ENCODE data around the gene P3R3URF.
"Not testable (repeated sequence)": the region's sequence is repeated elsewhere in the genome, so short reads cannot be mapped to it uniquely, and the experiment has no call there.

Gene P3R3URF

GRCh38 chr1:46176211-46176865 lies at the start of gene P3R3URF:
P3R3URF (minus strand) TSS chr1:46176488; CDS start chr1:46176471, 17 bp downstream.
- DNase-seq (ENCODE audit: low read depth in 2 of 2): no peak

GRCh38 chr1:46224966-46225365 lies 48.7 kb upstream of the P3R3URF start:
- no peak for DNase-seq (ENCODE audit: low read depth in 2 of 2)

- peak; percentile 20 to 35 for DNase-seq (ENCODE audit: low read depth in 2 of 2)
These were observed 47.2 kb upstream of the P3R3URF start for GRCh38 chr1:46223472-46223943.

- DNase-seq (ENCODE audit: low read depth in 2 of 2): not testable (repeated sequence)
These were observed 46.8 kb upstream of the P3R3URF start for GRCh38 chr1:46223055-46223454.

GRCh38 chr1:46221749-46222148 lies 45.5 kb upstream of the P3R3URF start:
- DNase-seq (ENCODE audit: low read depth in 2 of 2): no peak

- no peak for DNase-seq (ENCODE audit: low read depth in 2 of 2)
These were observed 44.5 kb upstream of the P3R3URF start for GRCh38 chr1:46220808-46221207.

- no peak for DNase-seq (ENCODE audit: low read depth in 2 of 2)
These were observed 43.5 kb upstream of the P3R3URF start for GRCh38 chr1:46219551-46220520.

GRCh38 chr1:46218443-46218842 lies 42.2 kb upstream of the P3R3URF start:
- no peak for DNase-seq (ENCODE audit: low read depth in 2 of 2)

- no peak for DNase-seq (ENCODE audit: low read depth in 2 of 2)
These were observed 39.2 kb upstream of the P3R3URF start for GRCh38 chr1:46215504-46215903.

GRCh38 chr1:46211051-46211450 lies 34.8 kb upstream of the P3R3URF start:
- DNase-seq (ENCODE audit: low read depth in 2 of 2): no peak

GRCh38 chr1:46210561-46210960 lies 34.3 kb upstream of the P3R3URF start:
- no peak for DNase-seq (ENCODE audit: low read depth in 2 of 2)

GRCh38 chr1:46206399-46206798 lies 30.1 kb upstream of the P3R3URF start:
- no peak for DNase-seq (ENCODE audit: low read depth in 2 of 2)

- no peak for DNase-seq (ENCODE audit: low read depth in 2 of 2)
These were observed 29.5 kb upstream of the P3R3URF start for GRCh38 chr1:46205791-46206190.

- no peak for DNase-seq (ENCODE audit: low read depth in 2 of 2)
These were observed 28.9 kb upstream of the P3R3URF start for GRCh38 chr1:46205141-46205540.

- DNase-seq (ENCODE audit: low read depth in 2 of 2): no peak
These were observed 28.1 kb upstream of the P3R3URF start for GRCh38 chr1:46204406-46204742.

GRCh38 chr1:46203738-46204405 lies 27.6 kb upstream of the P3R3URF start:
- DNase-seq (ENCODE audit: low read depth in 2 of 2): no peak

GRCh38 chr1:46199233-46199749 lies 23.0 kb upstream of the P3R3URF start:
- no peak for DNase-seq (ENCODE audit: low read depth in 2 of 2)

GRCh38 chr1:46197964-46198811 lies 21.9 kb upstream of the P3R3URF start, which contains the start of gene POMGNT1:
POMGNT1 (minus strand) TSS chr1:46198434; CDS start chr1:46197821, 613 bp downstream.
- DNase-seq (ENCODE audit: low read depth in 2 of 2): peak; percentile 75

- DNase-seq (ENCODE audit: low read depth in 2 of 2): no peak
These were observed 21.3 kb upstream of the P3R3URF start for GRCh38 chr1:46197560-46197963.

- DNase-seq (ENCODE audit: low read depth in 2 of 2): no peak
These were observed 20.3 kb upstream of the P3R3URF start for GRCh38 chr1:46196609-46197008.

GRCh38 chr1:46194641-46195193 lies 18.4 kb upstream of the P3R3URF start:
- no peak for DNase-seq (ENCODE audit: low read depth in 2 of 2)
